Hepatocyte (in vitro differentiated cells): Measurements from ENCODE around the gene PHLDA2. TPM values are rescaled to one million over a fixed set of nuclear protein-coding genes. Genes with fewer than 3 reads are reported as not detected.

Source experiments
- DNase-seq: peaks from one replicate; pipeline ENCODE4 v3.0.0-alpha.2; 2016; ENCODE audit warnings: low spot score
- H2AFZ ChIP-seq: fragments of 200-600 bp; sonication (generic); 2 replicates; pipeline ENCODE4 v1.6.0; 2016; ENCODE audit warnings: antibody characterized with exemption, mild to moderate bottlenecking
- H3K27ac ChIP-seq: fragments of 200-600 bp; sonication (generic); 2 replicates; pipeline ENCODE4 v1.5.1; 2016; ENCODE audit warnings: mild to moderate bottlenecking
- H3K27me3 ChIP-seq: fragments of 200-600 bp; sonication (generic); 2 replicates; pipeline ENCODE4 v1.6.1; 2016
- H3K36me3 ChIP-seq: fragments of 200-600 bp; sonication (generic); replicated peaks from 2 replicates; pipeline ENCODE4 v1.5.1; 2016; ENCODE audit warnings: low read depth; ENCODE audit not compliant: insufficient read depth
- H3K4me1 ChIP-seq: fragments of 200-600 bp; sonication (generic); 2 replicates; pipeline ENCODE4 v1.5.1; 2016; ENCODE audit warnings: mild to moderate bottlenecking, moderate library complexity; ENCODE audit not compliant: insufficient read depth
- H3K4me2 ChIP-seq: fragments of 200-600 bp; sonication (generic); 2 replicates; pipeline ENCODE4 v1.6.0; 2016
- H3K4me3 ChIP-seq: fragments of 200-600 bp; sonication (generic); 2 replicates; pipeline ENCODE4 v1.5.1; 2016; ENCODE audit warnings: mild to moderate bottlenecking
- H3K79me2 ChIP-seq: fragments of 200-600 bp; sonication (generic); 2 replicates; pipeline ENCODE4 v1.6.0; 2017; ENCODE audit warnings: mild to moderate bottlenecking
- H3K9me2 ChIP-seq: fragments of 200-600 bp; sonication (generic); replicated peaks from 2 replicates; pipeline ENCODE4 v1.6.0; 2017; ENCODE audit warnings: mild to moderate bottlenecking; ENCODE audit not compliant: insufficient read depth
- H3K9me3 ChIP-seq: fragments of 200-600 bp; sonication (generic); 2 replicates; pipeline ENCODE4 v1.5.1; 2016; ENCODE audit warnings: low read depth, mild to moderate bottlenecking
- H4K20me1 ChIP-seq: fragments of 200-600 bp; sonication (generic); 2 replicates; pipeline ENCODE4 v1.6.0; 2016; ENCODE audit warnings: mild to moderate bottlenecking; ENCODE audit not compliant: insufficient read depth, poor library complexity, severe bottlenecking
- EZH2 ChIP-seq: fragments of 200-600 bp; sonication (generic); IDR thresholded peaks from 2 replicates; pipeline ENCODE4 v1.6.1; 2016; ENCODE audit warnings: antibody characterized with exemption, mild to moderate bottlenecking, borderline replicate concordance
- EZH2phosphoT487 ChIP-seq: fragments of 200-600 bp; sonication (generic); IDR thresholded peaks from one replicate; pipeline ENCODE4 v1.6.1; 2018; ENCODE audit warnings: antibody characterized with exemption, mild to moderate bottlenecking, low read depth, moderate library complexity; ENCODE audit not compliant: unreplicated experiment, severe bottlenecking
- WGBS: methylation state at CpG from one replicate; pipeline ENCODE4 v1.1.6; 2016; ENCODE audit warnings: low lambda C conversion rate; ENCODE audit errors: missing lambda C conversion rate; 5-methylcytosine and 5-hydroxymethylcytosine counted together
- polyA plus RNA-seq: library from polyadenylated mRNA; unstranded; fragments of >200 nt; fragmentation: Nextera tagmentation; extraction: Ambion mirVana; gene quantifications from 2 replicates; pipeline ENCODE4 v1.2.1, GENCODE V29; 2016
- total RNA-seq: library from RNA; depleted of rRNA; stranded (reverse); fragments of >200 nt; gene quantifications from 2 replicates; pipeline ENCODE4 v1.2.3, GENCODE V29; 2014
- TF ChIP-seq, protein P1 (sequence below): fragments of 200-600 bp; sonication (generic); IDR thresholded peaks from 2 replicates; pipeline ENCODE4 v1.5.1; 2016; ENCODE audit warnings: antibody characterized with exemption, mild to moderate bottlenecking; ENCODE audit not compliant: poor library complexity

PHLDA2 gene
- total and polyA plus RNA-seq, 2 experiments from 2014 or later: 7.1 to 62.4 TPM

DNA sequence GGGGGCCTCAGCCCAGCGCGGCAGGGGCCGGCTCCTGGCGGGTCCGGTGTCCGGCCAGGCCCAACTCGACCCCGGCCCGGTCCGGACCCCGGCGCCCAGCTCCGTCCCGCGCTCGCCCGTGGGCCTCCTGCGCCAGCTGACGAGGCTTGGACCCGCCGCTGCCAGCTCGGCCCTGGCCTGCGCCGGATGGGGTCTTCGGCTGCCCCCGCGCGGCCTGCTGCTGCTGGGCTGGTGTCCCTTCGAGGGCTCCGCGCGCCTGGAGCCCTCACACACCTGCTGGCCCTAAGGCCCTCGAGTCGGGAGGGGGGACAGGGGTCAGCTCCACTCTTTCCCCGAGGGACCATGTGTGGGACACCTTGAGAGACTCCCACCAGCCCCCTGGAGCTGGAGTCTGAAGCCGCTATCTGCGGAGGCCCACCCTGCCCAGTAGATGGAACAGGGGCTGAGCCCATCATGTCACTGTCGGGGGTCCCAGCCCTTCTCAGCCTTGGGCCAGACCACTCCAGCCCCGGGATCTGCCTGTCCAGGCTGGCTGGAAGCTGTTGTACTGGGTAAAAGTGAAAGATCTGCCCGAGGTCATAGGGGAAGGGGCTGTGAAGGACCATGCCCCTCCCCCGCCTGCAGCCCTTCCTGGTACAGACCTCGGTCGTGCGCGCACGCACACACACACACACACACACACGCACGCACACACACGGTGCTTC is 42.9 kb downstream of the PHLDA2 start:
- Histone ChIP-seq H2AFZ (no peak overlapping the region), H3K36me3 (no peaks in the 10 kb centered on the region), H4K20me1 (peaks cover 25% of the 10 kb centered on the region), H3K27me3 (no peaks in the 10 kb centered on the region), H3K9me3 (no peaks in the 10 kb centered on the region), H3K4me2 (peak overlapping the region; percentile 82), H3K4me1 (peaks cover 27% of the 10 kb centered on the region), H3K4me3 (no peak overlapping the region), H3K79me2 (peaks cover 31% of the 10 kb centered on the region), H3K27ac (peak overlapping the region; percentile 89), H3K9me2 (no peaks in the 10 kb centered on the region)
- peak; percentile 79 for DNase-seq
- no peak for TF ChIP-seq EZH2phosphoT487
- TF ChIP-seq, protein P1, sequence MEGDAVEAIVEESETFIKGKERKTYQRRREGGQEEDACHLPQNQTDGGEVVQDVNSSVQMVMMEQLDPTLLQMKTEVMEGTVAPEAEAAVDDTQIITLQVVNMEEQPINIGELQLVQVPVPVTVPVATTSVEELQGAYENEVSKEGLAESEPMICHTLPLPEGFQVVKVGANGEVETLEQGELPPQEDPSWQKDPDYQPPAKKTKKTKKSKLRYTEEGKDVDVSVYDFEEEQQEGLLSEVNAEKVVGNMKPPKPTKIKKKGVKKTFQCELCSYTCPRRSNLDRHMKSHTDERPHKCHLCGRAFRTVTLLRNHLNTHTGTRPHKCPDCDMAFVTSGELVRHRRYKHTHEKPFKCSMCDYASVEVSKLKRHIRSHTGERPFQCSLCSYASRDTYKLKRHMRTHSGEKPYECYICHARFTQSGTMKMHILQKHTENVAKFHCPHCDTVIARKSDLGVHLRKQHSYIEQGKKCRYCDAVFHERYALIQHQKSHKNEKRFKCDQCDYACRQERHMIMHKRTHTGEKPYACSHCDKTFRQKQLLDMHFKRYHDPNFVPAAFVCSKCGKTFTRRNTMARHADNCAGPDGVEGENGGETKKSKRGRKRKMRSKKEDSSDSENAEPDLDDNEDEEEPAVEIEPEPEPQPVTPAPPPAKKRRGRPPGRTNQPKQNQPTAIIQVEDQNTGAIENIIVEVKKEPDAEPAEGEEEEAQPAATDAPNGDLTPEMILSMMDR: peak; percentile 47
- WGBS: 22% methylated on average over 32 of the region's 49 CpGs

- Histone ChIP-seq H2AFZ (peak within 1 kb of the TSS; percentile 40), H3K27me3 (no peaks in the 10 kb centered on the region), H3K4me1 (peaks cover 23% of the 10 kb centered on the region), H3K9me3 (no peaks in the 10 kb centered on the region), H3K79me2 (peaks cover 31% of the 10 kb centered on the region), H3K9me2 (no peaks in the 10 kb centered on the region), H3K36me3 (no peaks in the 10 kb centered on the region), H3K27ac (peak within 1 kb of the TSS; percentile 94), H3K4me3 (peak within 1 kb of the TSS; percentile 96), H3K4me2 (peak within 1 kb of the TSS; percentile 95), H4K20me1 (peaks cover 25% of the 10 kb centered on the region)
- DNase-seq: peak; percentile 93
- TF ChIP-seq, protein P1: no peak
- TF ChIP-seq EZH2 (no peak), EZH2phosphoT487 (no peak)
- WGBS: no CpG with 5 or more reads among the region's 61 CpGs
These were observed 43.5 kb downstream of the PHLDA2 start, which contains the start of gene CDKN1C for GRCh38 chr11:2885678-2886081. Gene CDKN1C (minus strand): TSS chr11:2885775. CDS start chr11:2885456, 319 bp downstream.

- peak overlapping the region; percentile 40 for H2AFZ ChIP-seq
- 2% methylated on average over 52 of the region's 80 CpGs for WGBS
These were observed 44.1 kb downstream of the PHLDA2 start for GRCh38 chr11:2885017-2885677.

More at GRCh38 chr11:2885017-2885677, 44.1 kb downstream of the PHLDA2 start:
- peak overlapping the region; percentile 96 for H3K4me3 ChIP-seq
- no peaks in the 10 kb centered on the region for H3K9me3 ChIP-seq
- no peaks in the 10 kb centered on the region for H3K36me3 ChIP-seq
- peak overlapping the region; percentile 92 for H3K27ac ChIP-seq
- H3K4me2 ChIP-seq: peak overlapping the region; percentile 92
- peaks cover 25% of the 10 kb centered on the region for H4K20me1 ChIP-seq
- peaks cover 31% of the 10 kb centered on the region for H3K79me2 ChIP-seq
- no peaks in the 10 kb centered on the region for H3K27me3 ChIP-seq
- peak; percentile 87 for DNase-seq
- H3K9me2 ChIP-seq: no peaks in the 10 kb centered on the region
- TF ChIP-seq EZH2 (no peak), EZH2phosphoT487 (no peak)
- TF ChIP-seq, protein P1: peak; percentile 46
- H3K4me1 ChIP-seq: peaks cover 20% of the 10 kb centered on the region
